Caco-2 (cell line): ENCODE results near the gene RFNG. TPM values are rescaled to one million over a fixed set of nuclear protein-coding genes. Genes with fewer than 3 reads are reported as not detected.
A peak's percentile ranks its signal among the peaks of the same experiment; 100 is the strongest.

Experiments
- BruUV-seq: library from RNA; stranded (reverse); fragments of 400-500 nt; replicated peaks from 2 replicates; lab custom pipeline; 2021; lab: Mats Ljungman, UMichigan
- CTCF ChIA-PET: fragments of 300-600 bp; sonication (Branson Sonifier 250); formaldehyde crosslinking; loops from one replicate; lab custom pipeline; 2022; ENCODE audit warnings: antibody characterized with exemption; lab: Charles Lee
- POLR2A ChIA-PET: fragments of 300-600 bp; sonication (Branson Sonifier 250); formaldehyde crosslinking; loops from one replicate; lab custom pipeline; 2022; ENCODE audit warnings: antibody characterized with exemption; lab: Charles Lee
- DNase-seq, 2 experiments: peaks; one replicate each; pipeline versions ENCODE4 v3.0.0 to v3.0.0-alpha.2; 2020 to 2022
- H3K27me3 ChIP-seq: replicated peaks from 2 replicates; pipeline ENCODE4 v1.6.0; 2011; ENCODE audit warnings: low read length; ENCODE audit not compliant: control insufficient read depth, insufficient read depth
- H3K36me3 ChIP-seq: 2 replicates; pipeline ENCODE4 v1.5.1; 2011; ENCODE audit warnings: low read length; ENCODE audit not compliant: control insufficient read depth, insufficient read depth
- H3K4me1 ChIP-seq: fragments of 250-450 bp; sonication (Bioruptor Pico); 2 replicates; pipeline ENCODE4 v1.5.1; 2020; ENCODE audit warnings: mild to moderate bottlenecking
- H3K4me3 ChIP-seq: 2 replicates; pipeline ENCODE4 v1.5.1; 2011; ENCODE audit warnings: low read depth, mild to moderate bottlenecking, control low read depth, low read length
- H3K9me3 ChIP-seq: fragments of 250-450 bp; sonication (Bioruptor Pico); 2 replicates; pipeline ENCODE4 v1.5.1; 2020; ENCODE audit warnings: mild to moderate bottlenecking, moderate library complexity
- H3K27ac Mint-ChIP-seq: one replicate; pipeline ENCODE4 v1.8.0; 2022; ENCODE audit warnings: mixed read lengths; ENCODE audit not compliant: unreplicated experiment
- H3K27me3 Mint-ChIP-seq: one replicate; pipeline ENCODE4 v1.8.0; 2022; ENCODE audit warnings: mixed read lengths; ENCODE audit not compliant: insufficient read depth, unreplicated experiment
- H3K36me3 Mint-ChIP-seq: one replicate; pipeline ENCODE4 v1.8.0; 2022; ENCODE audit warnings: mild to moderate bottlenecking, mixed read lengths; ENCODE audit not compliant: insufficient read depth, unreplicated experiment
- H3K4me1 Mint-ChIP-seq: one replicate; pipeline ENCODE4 v1.8.0; 2022; ENCODE audit warnings: low read depth, mixed read lengths; ENCODE audit not compliant: unreplicated experiment
- H3K4me3 Mint-ChIP-seq: one replicate; pipeline ENCODE4 v1.8.0; 2022; ENCODE audit warnings: mild to moderate bottlenecking, moderate library complexity, mixed read lengths; ENCODE audit not compliant: unreplicated experiment
- H3K9me3 Mint-ChIP-seq: one replicate; pipeline ENCODE4 v1.8.0; 2022; ENCODE audit warnings: mixed read lengths; ENCODE audit not compliant: unreplicated experiment
- CTCF ChIP-seq, 2 experiments: fragments of 200-600 bp in 1 of 2; IDR thresholded peaks; 1 replicate in 1 of 2; 2 replicates in 1 of 2; pipeline versions ENCODE4 v1.5.1 to v1.8.0; 2011 to 2022; ENCODE audit warnings: antibody characterized with exemption in 1 of 2, control low read depth in 1 of 2, inconsistent platforms in 1 of 2, low read depth in 1 of 2, low read length in 1 of 2, mild to moderate bottlenecking in 1 of 2, moderate library complexity in 1 of 2; ENCODE audit not compliant: insufficient read depth in 1 of 2, severe bottlenecking in 1 of 2, unreplicated experiment in 1 of 2
- intact Hi-C: fragments of 100-400 bp; cut with micrococcal nuclease; formaldehyde crosslinking; loops from one replicate; pipeline ENCODE4 v1.10.0; 2022; ENCODE audit not compliant: unreplicated experiment
- total RNA-seq: library from RNA; stranded (reverse); gene quantifications from 2 replicates; pipeline ENCODE4 v1.2.3, GENCODE V29; 2022

Gene RFNG
- total RNA-seq, 1 experiment from 2014 or later = 35.5 TPM

GRCh38 chr17:82014432-82014831 lies 37.2 kb downstream of the RFNG start:
- H3K36me3 ChIP-seq = no peaks in the 10 kb centered on the region; the same call in 1 of the 2 replicates
- Mint-ChIP-seq H3K36me3 (peaks cover 31% of the 10 kb centered on the region), H3K4me3 (no peak overlapping the region), H3K9me3 (no peaks in the 10 kb centered on the region), H3K27me3 (no peaks in the 10 kb centered on the region), H3K4me1 (no peaks in the 10 kb centered on the region), H3K27ac (no peak overlapping the region)
- no TSS peak for BruUV-seq
- H3K4me1 ChIP-seq = 0 out of 2 replicates have a peak, but pooled peaks cover 4% of the 10 kb centered on the region
- ChIA-PET CTCF (no interaction called here), POLR2A (no interaction called here)
- H3K9me3 ChIP-seq = no peaks in the 10 kb centered on the region
- no peak for DNase-seq
- no peak for TF ChIP-seq CTCF (IDR thresholded peaks at IDR 0.05; ENCODE audit: insufficient read depth in 1 of 2, low read depth in 1 of 2, low read length in 1 of 2, severe bottlenecking in 1 of 2, unreplicated experiment in 1 of 2)
- H3K27me3 ChIP-seq = no peaks in the 10 kb centered on the region
- intact Hi-C loops = no loop called here
- no peak overlapping the region for H3K4me3 ChIP-seq

- TF ChIP-seq CTCF (IDR thresholded peaks at IDR 0.05; ENCODE audit: insufficient read depth in 1 of 2, low read depth in 1 of 2, low read length in 1 of 2, severe bottlenecking in 1 of 2, unreplicated experiment in 1 of 2) = no peak
These were observed 37.8 kb downstream of the RFNG start for GRCh38 chr17:82013772-82014321.

GRCh38 chr17:82013341-82013740 lies 38.3 kb downstream of the RFNG start:
- Histone ChIP-seq H3K4me1 (0 out of 2 replicates have a peak, but pooled peaks cover 4% of the 10 kb centered on the region), H3K4me3 (no peak overlapping the region), H3K36me3 (no peaks in the 10 kb centered on the region), H3K27me3 (no peaks in the 10 kb centered on the region), H3K9me3 (no peaks in the 10 kb centered on the region)
- no TSS peak for BruUV-seq
- peaks cover 25% of the 10 kb centered on the region for H3K36me3 Mint-ChIP-seq
- ChIA-PET CTCF (no interaction called here), POLR2A (no interaction called here)
- no peaks in the 10 kb centered on the region for H3K4me1 Mint-ChIP-seq
- intact Hi-C loops = no loop called here
- H3K27me3 Mint-ChIP-seq = no peaks in the 10 kb centered on the region
- H3K4me3 Mint-ChIP-seq = no peak overlapping the region
- TF ChIP-seq CTCF (IDR thresholded peaks at IDR 0.05; ENCODE audit: insufficient read depth in 1 of 2, low read depth in 1 of 2, low read length in 1 of 2, severe bottlenecking in 1 of 2, unreplicated experiment in 1 of 2) = no peak
- no peak for DNase-seq
- H3K9me3 Mint-ChIP-seq = no peaks in the 10 kb centered on the region
- H3K27ac Mint-ChIP-seq = peak overlapping the region; percentile 55

More at GRCh38 chr17:82013772-82014321, 37.8 kb downstream of the RFNG start:
- ChIA-PET POLR2A (no interaction called here), CTCF (no interaction called here)
- DNase-seq = no peak
- Histone ChIP-seq H3K36me3 (no peaks in the 10 kb centered on the region; the same call in 1 of the 2 replicates), H3K4me1 (0 out of 2 replicates have a peak, but pooled peaks cover 4% of the 10 kb centered on the region), H3K4me3 (no peak overlapping the region), H3K9me3 (no peaks in the 10 kb centered on the region), H3K27me3 (no peaks in the 10 kb centered on the region)
- Mint-ChIP-seq H3K4me1 (no peaks in the 10 kb centered on the region), H3K4me3 (no peak overlapping the region), H3K27me3 (no peaks in the 10 kb centered on the region), H3K36me3 (peaks cover 28% of the 10 kb centered on the region), H3K27ac (no peak overlapping the region), H3K9me3 (no peaks in the 10 kb centered on the region)
- intact Hi-C loops = no loop called here
- no TSS peak for BruUV-seq
